ENCODE measurements around the gene MCU.
"Not testable (repeated sequence)": the region's sequence is repeated elsewhere in the genome, so short reads cannot be mapped to it uniquely, and the experiment has no call there.

The MCU gene

DNA sequence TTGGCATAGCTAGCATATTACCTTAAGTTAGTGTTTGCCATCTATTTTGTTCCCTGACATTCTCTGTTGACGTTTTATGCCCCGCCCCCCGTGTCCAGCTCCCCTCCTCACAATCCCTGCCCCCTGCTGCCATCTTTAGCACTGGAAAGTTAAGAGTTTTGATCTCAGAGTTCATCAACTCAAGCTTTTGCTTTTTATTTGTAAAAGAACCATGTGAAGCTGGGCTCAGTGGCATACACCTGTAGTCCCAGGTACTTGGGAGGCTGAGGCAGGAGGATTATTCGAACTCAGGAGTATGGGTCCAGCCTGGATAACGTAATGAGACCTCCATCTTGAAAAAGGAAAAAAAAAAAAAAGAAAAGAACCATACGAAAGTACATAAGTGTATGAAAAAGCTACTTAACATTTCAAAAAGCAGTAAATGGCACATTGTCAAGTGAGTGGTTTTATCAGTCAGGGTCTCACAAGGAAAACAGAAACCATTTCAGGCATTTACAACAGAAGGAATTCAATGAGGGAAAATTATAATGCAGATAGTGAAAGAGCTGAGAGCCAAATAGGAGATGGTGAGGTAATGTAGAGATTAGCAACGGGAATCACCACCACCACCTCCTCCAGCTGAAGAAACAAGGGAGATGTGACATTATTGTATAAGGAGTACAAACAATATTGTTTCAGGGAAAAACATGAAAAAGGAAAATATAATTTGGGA is 64.9 kb downstream of the MCU start:
- in situ Hi-C loops (cut with HindIII; ENCODE audit: low sequenced_read_pairs): no loop called here
- H3K4me3 ChIP-seq (ENCODE audit: low read depth, low read length): no peak overlapping the region
- DNase-seq (ENCODE audit: low read depth): peak; percentile 92
- TF ChIP-seq, protein P1, sequence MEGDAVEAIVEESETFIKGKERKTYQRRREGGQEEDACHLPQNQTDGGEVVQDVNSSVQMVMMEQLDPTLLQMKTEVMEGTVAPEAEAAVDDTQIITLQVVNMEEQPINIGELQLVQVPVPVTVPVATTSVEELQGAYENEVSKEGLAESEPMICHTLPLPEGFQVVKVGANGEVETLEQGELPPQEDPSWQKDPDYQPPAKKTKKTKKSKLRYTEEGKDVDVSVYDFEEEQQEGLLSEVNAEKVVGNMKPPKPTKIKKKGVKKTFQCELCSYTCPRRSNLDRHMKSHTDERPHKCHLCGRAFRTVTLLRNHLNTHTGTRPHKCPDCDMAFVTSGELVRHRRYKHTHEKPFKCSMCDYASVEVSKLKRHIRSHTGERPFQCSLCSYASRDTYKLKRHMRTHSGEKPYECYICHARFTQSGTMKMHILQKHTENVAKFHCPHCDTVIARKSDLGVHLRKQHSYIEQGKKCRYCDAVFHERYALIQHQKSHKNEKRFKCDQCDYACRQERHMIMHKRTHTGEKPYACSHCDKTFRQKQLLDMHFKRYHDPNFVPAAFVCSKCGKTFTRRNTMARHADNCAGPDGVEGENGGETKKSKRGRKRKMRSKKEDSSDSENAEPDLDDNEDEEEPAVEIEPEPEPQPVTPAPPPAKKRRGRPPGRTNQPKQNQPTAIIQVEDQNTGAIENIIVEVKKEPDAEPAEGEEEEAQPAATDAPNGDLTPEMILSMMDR (IDR thresholded peaks at IDR 0.05; ENCODE audit: low read depth, low read length, missing control alignments): no peak

DNA sequence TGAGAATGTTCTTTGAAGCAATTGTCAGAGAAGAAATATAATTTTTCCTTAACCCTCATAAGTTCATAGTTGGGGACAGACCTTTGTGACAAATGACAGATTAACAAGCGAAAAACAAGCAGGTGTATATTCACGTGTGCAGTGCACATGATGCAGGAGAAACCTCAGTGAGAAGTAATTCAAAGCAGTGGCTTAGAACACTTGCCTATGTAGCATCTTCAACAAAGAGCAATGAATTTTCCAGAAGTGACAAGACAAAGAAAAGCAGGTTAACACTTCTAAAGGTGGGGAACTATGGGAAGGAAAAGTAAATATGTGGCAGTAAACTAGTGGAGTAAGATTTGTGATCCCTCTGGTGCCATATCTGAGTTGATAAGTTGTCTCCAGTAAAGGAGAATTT is 65.8 kb downstream of the MCU start:
- no peak for DNase-seq (ENCODE audit: low read depth)
- TF ChIP-seq, protein P1 (IDR thresholded peaks at IDR 0.05; ENCODE audit: low read depth, low read length, missing control alignments): no peak
- in situ Hi-C loops (cut with HindIII; ENCODE audit: low sequenced_read_pairs): no loop called here

DNA sequence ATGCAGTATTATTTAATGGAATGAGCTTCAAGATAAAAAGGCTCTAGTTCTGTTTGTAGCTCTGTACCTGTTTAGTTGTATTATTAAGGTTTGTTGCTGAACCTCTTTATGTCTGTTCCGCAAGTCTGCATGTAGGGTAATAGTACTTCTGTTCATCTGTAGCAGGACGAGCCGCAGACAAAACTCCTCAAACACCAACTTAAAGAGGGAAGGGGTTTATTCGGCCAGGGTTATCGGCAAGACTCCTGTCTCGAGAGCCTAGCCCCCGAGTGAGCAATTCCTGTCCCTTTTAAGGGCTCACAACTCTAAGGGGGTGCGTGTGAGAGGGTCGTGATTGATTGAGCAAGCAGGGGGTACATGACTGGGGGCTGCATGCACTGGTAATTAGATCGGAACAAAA is 67.0 kb downstream of the MCU start:
- DNase-seq (ENCODE audit: low read depth); in situ Hi-C loops (cut with HindIII; ENCODE audit: low sequenced_read_pairs); H3K4me3 ChIP-seq (ENCODE audit: low read depth, low read length): not testable (repeated sequence)

More for the DNA sequence above, 65.8 kb downstream of the MCU start:
- H3K4me3 ChIP-seq (ENCODE audit: low read depth, low read length): no peak overlapping the region

DNA sequence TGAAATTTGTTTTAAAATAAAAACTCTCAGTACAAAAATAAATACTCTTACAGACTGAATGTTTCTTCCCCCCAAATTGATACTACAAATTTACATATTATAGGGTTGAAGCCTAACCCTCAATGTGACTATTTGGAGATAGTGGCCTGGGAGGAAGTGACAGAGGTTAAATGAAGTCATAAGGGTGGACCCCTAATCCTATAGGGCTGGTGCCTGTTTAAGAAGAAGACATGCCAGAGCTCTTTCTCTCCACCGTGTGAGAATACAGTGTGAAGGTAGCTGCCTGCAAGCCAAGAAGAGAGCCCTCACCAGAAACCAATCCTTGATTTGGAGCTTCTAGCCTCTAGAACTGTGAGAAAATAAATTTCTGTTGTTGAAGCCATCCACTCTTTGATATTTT is 67.6 kb downstream of the MCU start:
- in situ Hi-C loops (cut with HindIII; ENCODE audit: low sequenced_read_pairs): no loop called here
- TF ChIP-seq, protein P1 (IDR thresholded peaks at IDR 0.05; ENCODE audit: low read depth, low read length, missing control alignments): no peak
- no peak overlapping the region for H3K4me3 ChIP-seq (ENCODE audit: low read depth, low read length)
- DNase-seq (ENCODE audit: low read depth): no peak

DNA sequence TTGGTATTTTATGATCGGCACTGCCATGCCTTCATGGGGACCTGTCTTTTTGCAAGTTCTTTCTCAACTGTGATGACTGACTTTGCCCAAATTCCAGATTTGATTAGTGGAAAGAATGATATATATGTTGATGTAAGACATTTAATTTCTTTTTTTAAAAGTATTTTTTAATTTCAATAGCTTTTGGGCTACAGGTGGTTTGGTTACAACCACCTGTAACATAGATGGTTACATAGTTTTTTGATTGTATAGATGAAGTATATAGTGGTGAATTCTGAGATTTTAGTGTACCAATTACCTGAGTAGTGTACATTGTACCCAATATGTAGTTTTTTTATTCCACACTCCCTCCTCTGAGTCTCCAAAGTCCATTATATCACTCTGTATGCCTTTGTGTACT is 69.6 kb downstream of the MCU start:
- TF ChIP-seq, protein P1 (IDR thresholded peaks at IDR 0.05; ENCODE audit: low read depth, low read length, missing control alignments): no peak
- in situ Hi-C loops (cut with HindIII; ENCODE audit: low sequenced_read_pairs): no loop called here
- H3K4me3 ChIP-seq (ENCODE audit: low read depth, low read length): no peak overlapping the region
- DNase-seq (ENCODE audit: low read depth): no peak

DNA sequence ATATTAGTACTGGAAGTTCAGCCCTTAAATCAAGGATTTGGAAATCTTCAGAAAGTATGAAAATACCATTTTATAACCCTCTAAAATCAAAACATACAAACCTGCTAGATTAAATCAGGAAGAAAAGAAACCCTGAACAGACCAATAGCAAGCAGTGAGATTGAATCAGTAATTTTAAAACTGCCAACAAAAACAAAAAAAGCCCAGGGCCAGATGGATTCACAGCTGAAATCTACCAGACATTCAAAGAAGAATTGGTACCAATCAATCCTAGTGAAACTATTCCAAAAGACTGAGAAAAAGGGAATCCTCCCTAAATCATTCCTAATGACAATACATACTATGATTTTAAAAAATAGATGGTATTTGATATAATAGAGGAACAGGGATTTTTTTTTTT is 70.1 kb downstream of the MCU start:
- TF ChIP-seq, protein P1 (IDR thresholded peaks at IDR 0.05; ENCODE audit: low read depth, low read length, missing control alignments): no peak
- no peak for DNase-seq (ENCODE audit: low read depth)
- no peak overlapping the region for H3K4me3 ChIP-seq (ENCODE audit: low read depth, low read length)
- in situ Hi-C loops (cut with HindIII; ENCODE audit: low sequenced_read_pairs): no loop called here

DNA sequence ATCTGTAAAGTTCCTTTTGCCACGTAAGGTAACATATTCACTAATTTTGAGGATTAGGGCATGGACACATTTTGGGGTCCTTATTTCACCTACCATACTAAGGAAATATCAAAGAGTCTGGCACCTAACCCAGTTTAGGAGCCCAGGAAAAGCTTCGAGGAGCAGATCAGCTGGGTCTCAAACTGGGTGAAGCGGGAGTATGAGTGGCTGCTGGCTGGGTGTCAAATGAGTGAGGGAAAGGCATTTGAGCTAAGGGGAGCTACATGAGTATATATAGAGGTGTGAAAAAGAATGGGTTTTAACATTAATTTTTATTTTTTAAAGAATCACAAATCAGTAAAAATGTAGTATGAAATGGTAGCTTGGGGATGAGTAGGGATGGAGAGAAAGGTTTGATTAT is 71.3 kb downstream of the MCU start:
- H3K4me3 ChIP-seq (ENCODE audit: low read depth, low read length): no peak overlapping the region
- in situ Hi-C loops (cut with HindIII; ENCODE audit: low sequenced_read_pairs): no loop called here
- DNase-seq (ENCODE audit: low read depth): no peak
- TF ChIP-seq, protein P1 (IDR thresholded peaks at IDR 0.05; ENCODE audit: low read depth, low read length, missing control alignments): no peak
